Neuronal stem cell (in vitro differentiated cells): ENCODE results near the gene CMIP.
A peak's percentile ranks its signal among the peaks of the same experiment; 100 is the strongest.

ENCODE experiments used
- DNase-seq: peaks from one replicate; pipeline ENCODE4 v3.0.0-alpha.2; 2013; ENCODE audit warnings: low spot score
- H2AFZ ChIP-seq: one replicate; pipeline ENCODE4 v1.6.1; 2013; ENCODE audit warnings: mild to moderate bottlenecking, low read length, inconsistent platforms
- H2AK5ac ChIP-seq: 2 replicates; pipeline ENCODE4 v1.6.1; 2013; ENCODE audit warnings: low read depth, mild to moderate bottlenecking, inconsistent platforms, low read length, moderate library complexity, mixed read lengths
- H2BK120ac ChIP-seq: 2 replicates; pipeline ENCODE4 v1.6.1; 2013; ENCODE audit warnings: low read depth, mild to moderate bottlenecking, inconsistent platforms, low read length, moderate library complexity, mixed read lengths
- H2BK12ac ChIP-seq: one replicate; pipeline ENCODE4 v1.6.1; 2013; ENCODE audit warnings: low read length, inconsistent platforms
- H2BK15ac ChIP-seq: 2 replicates; pipeline ENCODE4 v1.6.1; 2013; ENCODE audit warnings: mild to moderate bottlenecking, low read length, inconsistent platforms, mixed read lengths
- H2BK5ac ChIP-seq: one replicate; pipeline ENCODE4 v1.6.1; 2013; ENCODE audit warnings: inconsistent platforms, mild to moderate bottlenecking, low read length, moderate library complexity
- H3K14ac ChIP-seq: one replicate; pipeline ENCODE4 v1.6.1; 2013; ENCODE audit warnings: low read length, inconsistent platforms
- H3K18ac ChIP-seq: 2 replicates; pipeline ENCODE4 v1.6.1; 2013; ENCODE audit warnings: low read length, inconsistent platforms
- H3K23ac ChIP-seq: 2 replicates; pipeline ENCODE4 v1.6.1; 2013; ENCODE audit warnings: low read depth, mild to moderate bottlenecking, mixed read lengths, low read length, inconsistent platforms; ENCODE audit not compliant: poor library complexity
- H3K27ac ChIP-seq: replicated peaks from 3 replicates; pipeline ENCODE4 v1.5.1; 2013; ENCODE audit warnings: low read length, inconsistent platforms
- H3K27me3 ChIP-seq, 3 experiments: 2 replicates each; pipeline ENCODE4 v1.6.1; 2013; ENCODE audit warnings: low read length in 3 of 3, mild to moderate bottlenecking in 2 of 3, inconsistent platforms in 1 of 3, low read depth in 1 of 3, mixed read lengths in 1 of 3, moderate library complexity in 1 of 3; ENCODE audit not compliant: control insufficient read depth in 3 of 3, insufficient read depth in 3 of 3
- H3K36me3 ChIP-seq, 2 donors: replicated peaks in 1 of 2; 2 replicates each; pipeline ENCODE4 v1.6.1; 2013; ENCODE audit warnings: low read length in 2 of 2; ENCODE audit not compliant: control insufficient read depth in 2 of 2, insufficient read depth in 2 of 2
- H3K4ac ChIP-seq: 2 replicates; pipeline ENCODE4 v1.6.1; 2013; ENCODE audit warnings: inconsistent platforms, mild to moderate bottlenecking, low read length, moderate library complexity
- H3K4me1 ChIP-seq, 2 donors: 1 replicate in 1 of 2; 2 replicates in 1 of 2; pipeline ENCODE4 v1.6.1; 2013; ENCODE audit warnings: low read length in 2 of 2, low read depth in 1 of 2; ENCODE audit not compliant: control insufficient read depth in 2 of 2, insufficient read depth in 1 of 2
- H3K4me2 ChIP-seq: one replicate; pipeline ENCODE4 v1.6.1; 2013; ENCODE audit warnings: mild to moderate bottlenecking, low read length, inconsistent platforms; ENCODE audit not compliant: insufficient read depth, poor library complexity, severe bottlenecking
- H3K4me3 ChIP-seq, 2 donors: 2 replicates each; pipeline ENCODE4 v1.5.1; 2013; ENCODE audit warnings: low read length in 2 of 2, mild to moderate bottlenecking in 2 of 2, inconsistent platforms in 1 of 2, moderate library complexity in 1 of 2
- H3K79me1 ChIP-seq: one replicate; pipeline ENCODE4 v1.6.1; 2013; ENCODE audit warnings: low read depth, mild to moderate bottlenecking, inconsistent platforms, low read length, moderate library complexity
- H3K9ac ChIP-seq: one replicate; pipeline ENCODE4 v1.6.1; 2013; ENCODE audit warnings: mild to moderate bottlenecking, low read depth, low read length, inconsistent platforms; ENCODE audit not compliant: poor library complexity
- H3K9me3 ChIP-seq, 2 donors: replicated peaks in 1 of 2; 2 replicates each; pipeline versions ENCODE3 to v1.6.1; 2013; ENCODE audit warnings: low read length in 2 of 2, mild to moderate bottlenecking in 2 of 2, inconsistent platforms in 1 of 2, low read depth in 1 of 2, mixed read lengths in 1 of 2, moderate library complexity in 1 of 2; ENCODE audit not compliant: control insufficient read depth in 2 of 2, insufficient read depth in 1 of 2
- H4K8ac ChIP-seq: one replicate; pipeline ENCODE4 v1.6.1; 2013; ENCODE audit warnings: low read depth, mild to moderate bottlenecking, inconsistent platforms, low read length, moderate library complexity
- H4K91ac ChIP-seq: one replicate; pipeline ENCODE4 v1.6.1; 2013; ENCODE audit warnings: low read length, low read depth, mild to moderate bottlenecking, inconsistent platforms; ENCODE audit not compliant: poor library complexity
- WGBS, 2 donors: extraction: QIAGEN DNeasy Blood & Tissue Kit; methylation state at CpG; one replicate each; pipeline ENCODE4 v1.1.7; 2013; ENCODE audit warnings: missing lambda C conversion rate in 2 of 2, mixed read lengths in 1 of 2; ENCODE audit not compliant: insufficient read length in 2 of 2, insufficient replicate concordance in 1 of 2; ENCODE audit errors: extremely low coverage in 2 of 2; 5-methylcytosine and 5-hydroxymethylcytosine counted together

The CMIP gene

DNA sequence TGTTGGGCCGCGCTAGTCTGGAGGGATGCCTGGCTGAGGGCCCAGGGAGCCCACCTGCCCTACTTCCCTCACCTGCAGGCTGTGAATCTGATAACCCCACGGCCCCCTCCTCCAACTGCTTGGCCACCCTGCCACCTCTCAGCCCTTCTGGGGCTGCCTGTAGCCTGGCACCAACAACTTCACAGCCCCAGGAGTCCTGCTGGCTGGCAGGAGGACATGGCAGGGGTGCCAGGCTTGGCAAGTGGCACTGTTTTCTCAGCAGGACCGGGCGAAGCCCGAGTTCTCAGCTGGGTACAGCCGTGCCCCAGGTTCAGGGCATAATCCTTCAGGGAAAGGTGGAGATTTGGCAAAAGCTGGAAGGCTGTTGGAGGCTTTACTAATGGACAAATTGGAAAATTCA is 129.6 kb downstream of the CMIP start:
- H3K9ac ChIP-seq: no peak overlapping the region
- H2AFZ ChIP-seq: no peak overlapping the region
- peaks cover 0 to 2% of the 10 kb centered on the region in 2 donors for H3K9me3 ChIP-seq
- H3K23ac ChIP-seq: no peak overlapping the region
- peaks cover 3% of the 10 kb centered on the region for H3K79me1 ChIP-seq
- H3K36me3 ChIP-seq: peaks cover 0 to 2% of the 10 kb centered on the region in 2 donors
- H3K27me3 ChIP-seq: no peaks in the 10 kb centered on the region
- WGBS, 2 donors: no CpG with 5 or more reads among the region's 7 CpGs
- H3K14ac ChIP-seq: no peak overlapping the region
- H3K4me3 ChIP-seq: no peak overlapping the region
- no peak overlapping the region for H3K27ac ChIP-seq
- H2BK12ac ChIP-seq: no peak overlapping the region
- H2BK15ac ChIP-seq: no peak overlapping the region
- no peak overlapping the region for H3K4ac ChIP-seq
- peak overlapping the region; percentile 11 for H3K18ac ChIP-seq
- H3K4me2 ChIP-seq: no peak overlapping the region
- H2AK5ac ChIP-seq: no peak overlapping the region
- no peak overlapping the region for H4K8ac ChIP-seq
- no peak overlapping the region for H2BK5ac ChIP-seq
- no peak overlapping the region for H2BK120ac ChIP-seq
- peaks cover 0 to 6% of the 10 kb centered on the region in 2 donors for H3K4me1 ChIP-seq
- no peak overlapping the region for H4K91ac ChIP-seq
- DNase-seq: no peak

DNA sequence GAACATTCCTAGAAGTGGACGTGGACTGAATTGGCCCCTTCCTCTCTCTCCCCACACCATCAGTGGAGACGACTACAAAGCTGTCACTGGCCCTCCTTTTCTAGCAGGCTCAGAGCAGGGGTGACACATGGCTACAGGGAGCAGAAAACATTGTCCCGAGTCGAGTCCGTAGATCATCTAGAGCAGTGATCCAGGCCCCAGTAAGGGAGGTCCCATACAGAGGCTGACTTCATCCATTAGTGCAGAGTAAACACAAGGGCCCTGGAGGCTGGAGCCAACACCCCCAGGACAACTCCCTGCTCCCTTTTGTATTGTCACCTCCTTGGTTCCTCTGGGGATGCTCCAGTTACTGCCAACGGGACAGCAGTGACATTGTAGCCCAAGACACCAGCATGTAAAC is 130.7 kb downstream of the CMIP start:
- H3K4me3 ChIP-seq: no peak overlapping the region
- no peaks in the 10 kb centered on the region for H3K27me3 ChIP-seq
- no peak overlapping the region for H3K27ac ChIP-seq
- H2BK12ac ChIP-seq: no peak overlapping the region
- DNase-seq: no peak
- H3K18ac ChIP-seq: no peak overlapping the region
- H2AK5ac ChIP-seq: no peak overlapping the region
- H3K14ac ChIP-seq: no peak overlapping the region
- peaks cover 0 to 4% of the 10 kb centered on the region in 2 donors for H3K4me1 ChIP-seq
- H2BK5ac ChIP-seq: no peak overlapping the region
- no peak overlapping the region for H4K8ac ChIP-seq
- no peak overlapping the region for H2AFZ ChIP-seq
- H3K4ac ChIP-seq: no peak overlapping the region
- no peak overlapping the region for H2BK15ac ChIP-seq
- no peak overlapping the region for H2BK120ac ChIP-seq
- peaks cover 3% of the 10 kb centered on the region for H3K79me1 ChIP-seq
- H4K91ac ChIP-seq: no peak overlapping the region
- peaks cover 0 to 2% of the 10 kb centered on the region in 2 donors for H3K36me3 ChIP-seq
- H3K23ac ChIP-seq: no peak overlapping the region
- whole genome bisulfite sequencing, 2 donors: no CpG with 5 or more reads among the region's 6 CpGs
- peaks cover 0 to 2% of the 10 kb centered on the region in 2 donors for H3K9me3 ChIP-seq
- no peak overlapping the region for H3K9ac ChIP-seq
- no peak overlapping the region for H3K4me2 ChIP-seq

DNA sequence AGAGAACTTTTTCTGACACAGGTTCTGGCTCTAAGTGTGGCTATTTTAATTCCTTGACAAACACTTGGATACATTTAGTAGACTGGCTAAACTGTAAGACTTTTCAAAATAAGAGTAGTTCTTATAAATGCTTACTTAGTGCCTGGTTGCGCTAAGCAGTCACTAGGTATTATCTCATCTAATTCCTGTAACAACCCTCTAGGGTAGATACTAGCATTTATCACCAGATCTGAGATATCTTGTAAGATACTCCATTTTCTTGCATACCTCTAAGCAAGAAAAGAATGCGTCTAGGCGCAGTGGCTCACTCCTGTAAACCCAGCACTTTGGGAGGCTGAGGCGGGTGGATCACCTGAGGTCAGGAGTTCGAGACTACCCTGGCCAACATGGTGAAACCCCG is 131.2 kb downstream of the CMIP start:
- Histone ChIP-seq H2BK5ac (no peak overlapping the region), H3K27me3 (no peaks in the 10 kb centered on the region), H3K23ac (no peak overlapping the region), H2BK12ac (no peak overlapping the region), H3K4ac (no peak overlapping the region), H3K27ac (no peak overlapping the region), H3K36me3 (peaks cover 0 to 2% of the 10 kb centered on the region in 2 donors), H2AFZ (no peak overlapping the region), H2BK15ac (no peak overlapping the region), H3K9ac (no peak overlapping the region), H3K9me3 (peaks cover 0 to 2% of the 10 kb centered on the region in 2 donors), H3K4me2 (no peak overlapping the region), H3K18ac (no peak overlapping the region), H4K91ac (no peak overlapping the region), H4K8ac (no peak overlapping the region), H3K4me3 (no peak overlapping the region), H3K79me1 (peaks cover 3% of the 10 kb centered on the region), H2AK5ac (no peak overlapping the region), H3K14ac (no peak overlapping the region), H2BK120ac (no peak overlapping the region), H3K4me1 (peaks cover 0 to 4% of the 10 kb centered on the region in 2 donors)
- no CpG with 5 or more reads among the region's 6 CpGs for WGBS, 2 donors
- no peak for DNase-seq

DNA sequence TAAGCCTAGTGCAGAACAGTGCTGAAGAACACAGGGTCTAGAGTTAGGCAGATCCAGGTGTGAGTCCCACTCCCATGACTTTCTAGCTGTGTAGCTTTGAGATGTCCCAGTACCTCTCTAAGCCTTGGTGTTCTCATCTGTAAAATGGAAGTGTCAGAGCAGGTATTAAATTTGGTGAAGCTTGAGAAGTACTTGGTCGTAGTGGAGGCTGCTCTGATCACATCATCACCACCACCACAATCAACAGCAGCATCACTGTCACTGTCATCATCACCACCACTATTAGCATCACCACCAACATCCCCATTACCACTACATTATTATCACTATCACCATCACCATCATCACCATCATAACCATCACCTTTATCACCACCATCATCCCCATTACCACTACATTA is 132.1 kb downstream of the CMIP start:
- Histone ChIP-seq H3K4me1 (peaks cover 0 to 2% of the 10 kb centered on the region in 2 donors), H3K9ac (no peak overlapping the region), H3K4ac (no peak overlapping the region), H3K9me3 (peaks cover 0 to 2% of the 10 kb centered on the region in 2 donors), H3K18ac (no peak overlapping the region), H3K23ac (no peak overlapping the region), H2AFZ (no peak overlapping the region), H4K91ac (no peak overlapping the region), H3K4me2 (no peak overlapping the region), H3K79me1 (peaks cover 3% of the 10 kb centered on the region), H2BK5ac (no peak overlapping the region), H3K4me3 (no peak overlapping the region), H2BK120ac (no peak overlapping the region), H4K8ac (no peak overlapping the region), H2AK5ac (no peak overlapping the region), H3K27me3 (no peaks in the 10 kb centered on the region), H3K27ac (no peak overlapping the region), H3K14ac (no peak overlapping the region), H2BK12ac (no peak overlapping the region), H3K36me3 (peaks cover 0 to 2% of the 10 kb centered on the region in 2 donors), H2BK15ac (no peak overlapping the region)
- WGBS, 2 donors: no CpG with 5 or more reads among the region's 1 CpG
- no peak for DNase-seq
